HG03095 (cell line): ENCODE data around the gene DIAPH2.

Experiments used
- ATAC-seq: cut with Tn5 transposase; IDR thresholded peaks from one replicate; pipeline ENCODE4 v1.9.1; 2021; ENCODE audit warnings: moderate library complexity; ENCODE audit not compliant: unreplicated experiment

Gene DIAPH2

GRCh38 chrX:97629597-97629985 is 944.9 kb downstream of the DIAPH2 start:
- no peak for ATAC-seq

- ATAC-seq: no peak
Measured at GRCh38 chrX:97633798-97634197, 949.2 kb downstream of the DIAPH2 start.

- no peak for ATAC-seq
Measured at GRCh38 chrX:97636473-97637140, 952.0 kb downstream of the DIAPH2 start.

GRCh38 chrX:97637289-97637688 is 952.6 kb downstream of the DIAPH2 start:
- no peak for ATAC-seq

- ATAC-seq: no peak
Measured at GRCh38 chrX:97638621-97639020, 954.0 kb downstream of the DIAPH2 start.

- ATAC-seq: no peak
Measured at GRCh38 chrX:97639526-97639925, 954.9 kb downstream of the DIAPH2 start.
